Hematopoietic multipotent progenitor cell treated with erythropoietin and hydrocortisone succinate and interleukin-3 and kit ligand, for 15 days (in vitro differentiated cells): ENCODE data around the gene MAP1B.

ENCODE experiments used
- DNase-seq: peaks from one replicate; pipeline ENCODE4 v3.0.0-alpha.2; 2015; ENCODE audit warnings: low spot score

Gene MAP1B

GRCh38 chr5:72194846-72195245 is 87.6 kb downstream of the MAP1B start:
- no peak for DNase-seq

GRCh38 chr5:72195581-72195980 is 88.3 kb downstream of the MAP1B start:
- DNase-seq: no peak

- no peak for DNase-seq
These were observed 90.1 kb downstream of the MAP1B start for GRCh38 chr5:72197393-72197792.

GRCh38 chr5:72199681-72200080 is 92.4 kb downstream of the MAP1B start:
- DNase-seq: no peak

GRCh38 chr5:72202331-72202825 is 95.1 kb downstream of the MAP1B start:
- no peak for DNase-seq

GRCh38 chr5:72203251-72203845 is 96.1 kb downstream of the MAP1B start:
- DNase-seq: no peak

- DNase-seq: no peak
These were observed 97.7 kb downstream of the MAP1B start for GRCh38 chr5:72204946-72205345.

- no peak for DNase-seq
These were observed 98.2 kb downstream of the MAP1B start for GRCh38 chr5:72205431-72206009.

- DNase-seq: no peak
These were observed 98.9 kb downstream of the MAP1B start for GRCh38 chr5:72206160-72206559.

- no peak for DNase-seq
These were observed 99.7 kb downstream of the MAP1B start for GRCh38 chr5:72206994-72207393.

GRCh38 chr5:72208324-72208926 is 101.2 kb downstream of the MAP1B start:
- no peak for DNase-seq

GRCh38 chr5:72209147-72210115 is 102.2 kb downstream of the MAP1B start:
- no peak for DNase-seq

- peak; percentile 10 for DNase-seq
These were observed 103.8 kb downstream of the MAP1B start for GRCh38 chr5:72210888-72211678.

- DNase-seq: no peak
These were observed 104.9 kb downstream of the MAP1B start for GRCh38 chr5:72212171-72212570.

- DNase-seq: no peak
These were observed 106.2 kb downstream of the MAP1B start for GRCh38 chr5:72213482-72213881.

- no peak for DNase-seq
These were observed 106.9 kb downstream of the MAP1B start for GRCh38 chr5:72214168-72214567.

- DNase-seq: no peak
These were observed 109.5 kb downstream of the MAP1B start for GRCh38 chr5:72216756-72217155.

- DNase-seq: no peak
These were observed 113.8 kb downstream of the MAP1B start for GRCh38 chr5:72221099-72221498.

GRCh38 chr5:72221541-72221940 is 114.3 kb downstream of the MAP1B start:
- DNase-seq: no peak

- DNase-seq: no peak
These were observed 115.2 kb downstream of the MAP1B start for GRCh38 chr5:72222521-72222920.

- DNase-seq: no peak
These were observed 116.1 kb downstream of the MAP1B start for GRCh38 chr5:72223371-72223770.
